HEK293 (cell line): ENCODE data around the gene APOBEC2.

Experiments
- CTCF ChIA-PET: fragments of 350-600 bp; formaldehyde crosslinking; extraction: SDS; loops from one replicate; lab custom pipeline; 2021; ENCODE audit warnings: antibody characterized with exemption; lab: Yijun Ruan, JAX
- POLR2A ChIA-PET: fragments of 300-600 bp; formaldehyde crosslinking; extraction: SDS; loops from one replicate; lab custom pipeline; 2020; ENCODE audit warnings: antibody characterized with exemption, inconsistent platforms; lab: Yijun Ruan, JAX
- H3K27ac ChIP-seq: fragments of 200-500 bp; sonication (Bioruptor generic); 2 replicates; pipeline ENCODE4 v1.5.1; 2014; ENCODE audit warnings: low read depth, low read length, control low read depth, inconsistent platforms; ENCODE audit errors: extremely low read depth
- H3K36me3 ChIP-seq, 2 experiments: fragments of 200-500 bp in 1 of 2; sonication (Bioruptor generic) in 1 of 2; 1 replicate in 1 of 2; 2 replicates in 1 of 2; pipeline ENCODE4 v1.5.1; 2014 to 2017; ENCODE audit warnings: inconsistent platforms in 2 of 2, low read length in 2 of 2; ENCODE audit not compliant: control insufficient read depth in 2 of 2, insufficient read depth in 1 of 2
- H3K4me1 ChIP-seq: fragments of 200-500 bp; sonication (Bioruptor generic); 2 replicates; pipeline ENCODE4 v1.5.1; 2014; ENCODE audit warnings: mild to moderate bottlenecking, low read length, inconsistent platforms; ENCODE audit not compliant: control insufficient read depth, insufficient read depth
- H3K4me3 ChIP-seq: 2 replicates; pipeline ENCODE4 v1.5.1; 2011; ENCODE audit warnings: low read depth, mild to moderate bottlenecking, control low read depth, low read length, moderate library complexity
- H3K9me3 ChIP-seq: fragments of 200-500 bp; sonication (Bioruptor generic); 2 replicates; pipeline ENCODE4 v1.5.1; 2014; ENCODE audit warnings: low read depth, low read length, inconsistent platforms; ENCODE audit not compliant: control insufficient read depth, insufficient read depth
- HOXA7 ChIP-seq: sonication (generic); formaldehyde crosslinking; IDR thresholded peaks from 2 replicates; pipeline ENCODE4 v1.8.1; 2022; ENCODE audit warnings: missing genetic modification reagents, borderline replicate concordance
- OSR2 ChIP-seq: fragments of 450-650 bp; formaldehyde crosslinking; IDR thresholded peaks from 2 replicates; pipeline ENCODE4 v1.5.1; 2016; ENCODE audit warnings: missing biosample characterization, missing genetic modification characterization
- REPIN1 ChIP-seq: fragments of 450-650 bp; formaldehyde crosslinking; IDR thresholded peaks from 2 replicates; pipeline ENCODE4 v1.5.1; 2017; ENCODE audit warnings: missing biosample characterization, missing genetic modification characterization, low read depth
- SETDB1 ChIP-seq: IDR thresholded peaks from one replicate; pipeline ENCODE4 v1.6.1; 2017; ENCODE audit warnings: mild to moderate bottlenecking, low read length, moderate library complexity, mixed read lengths; ENCODE audit not compliant: insufficient read length
- TSHZ1 ChIP-seq: fragments of 450-650 bp; formaldehyde crosslinking; IDR thresholded peaks from 2 replicates; pipeline ENCODE4 v1.5.1; 2016; ENCODE audit warnings: missing biosample characterization, missing genetic modification characterization, borderline replicate concordance
- ZBTB48 ChIP-seq: fragments of 450-650 bp; formaldehyde crosslinking; IDR thresholded peaks from 2 replicates; pipeline ENCODE4 v1.5.1; 2016; ENCODE audit warnings: missing biosample characterization, missing genetic modification characterization
- ZNF155 ChIP-seq: fragments of 450-650 bp; formaldehyde crosslinking; IDR thresholded peaks from 2 replicates; pipeline ENCODE4 v1.5.1; 2016; ENCODE audit warnings: missing biosample characterization, missing genetic modification characterization
- ZNF16 ChIP-seq: fragments of 450-650 bp; formaldehyde crosslinking; IDR thresholded peaks from 2 replicates; pipeline ENCODE4 v1.5.1; 2016; ENCODE audit warnings: low read depth, missing biosample characterization, missing genetic modification characterization
- ZNF239 ChIP-seq: fragments of 450-650 bp; formaldehyde crosslinking; IDR thresholded peaks from 2 replicates; pipeline ENCODE4 v1.5.1; 2016; ENCODE audit warnings: missing biosample characterization, missing genetic modification characterization
- ZNF26 ChIP-seq: fragments of 450-650 bp; formaldehyde crosslinking; IDR thresholded peaks from 2 replicates; pipeline ENCODE4 v1.5.1; 2016; ENCODE audit warnings: missing biosample characterization, missing genetic modification characterization
- ZNF362 ChIP-seq: fragments of 450-650 bp; formaldehyde crosslinking; IDR thresholded peaks from 2 replicates; pipeline ENCODE4 v1.5.1; 2016; ENCODE audit warnings: missing biosample characterization, missing genetic modification characterization
- ZNF391 ChIP-seq: fragments of 450-650 bp; formaldehyde crosslinking; IDR thresholded peaks from 2 replicates; pipeline ENCODE4 v1.5.1; 2016; ENCODE audit warnings: low read depth, missing biosample characterization, missing genetic modification characterization, borderline replicate concordance
- ZNF530 ChIP-seq: fragments of 450-650 bp; formaldehyde crosslinking; IDR thresholded peaks from 2 replicates; pipeline ENCODE4 v1.5.1; 2016; ENCODE audit warnings: low read depth, missing biosample characterization, missing genetic modification characterization
- ZNF626 ChIP-seq: fragments of 450-650 bp; sonication (Bioruptor Pico); formaldehyde crosslinking; IDR thresholded peaks from 2 replicates; pipeline ENCODE4 v1.5.1; 2018; ENCODE audit warnings: missing biosample characterization, missing genetic modification characterization, inconsistent platforms
- TF ChIP-seq, protein P1 (sequence below): fragments of 450-650 bp; formaldehyde crosslinking; conservative IDR thresholded peaks from 2 replicates; pipeline ENCODE4 v1.5.1; 2016; ENCODE audit warnings: low read depth, missing biosample characterization, missing genetic modification characterization

Gene APOBEC2

GRCh38 chr6:41047745-41048732 lies 5.0 kb upstream of the APOBEC2 start:
- ChIA-PET CTCF (interaction anchor here (1.5 to 10.6 kb wide), 3 partner anchors 9 to 23 kb away, joined by 3 to 100 read pairs (median 12); partner anchors contain the start of genes TSPO2 and UNC5CL), POLR2A (no interaction called here)
- TF ChIP-seq ZNF16 (tag by site-specific recombination) (no peak), ZNF530 (tag by site-specific recombination) (no peak), ZNF239 (tag by site-specific recombination) (no peak), HOXA7 (CRISPR knock-in tag) (no peak), ZNF391 (tag by site-specific recombination) (no peak), TSHZ1 (no peak), ZBTB48 (tag by site-specific recombination) (no peak), REPIN1 (tag by site-specific recombination) (no peak), OSR2 (tag by site-specific recombination) (no peak), ZNF626 (tag by site-specific recombination) (no peak), SETDB1 (no peak), ZNF26 (tag by site-specific recombination) (no peak), ZNF155 (tag by site-specific recombination) (no peak), ZNF362 (tag by site-specific recombination) (no peak)
- TF ChIP-seq, protein P1, sequence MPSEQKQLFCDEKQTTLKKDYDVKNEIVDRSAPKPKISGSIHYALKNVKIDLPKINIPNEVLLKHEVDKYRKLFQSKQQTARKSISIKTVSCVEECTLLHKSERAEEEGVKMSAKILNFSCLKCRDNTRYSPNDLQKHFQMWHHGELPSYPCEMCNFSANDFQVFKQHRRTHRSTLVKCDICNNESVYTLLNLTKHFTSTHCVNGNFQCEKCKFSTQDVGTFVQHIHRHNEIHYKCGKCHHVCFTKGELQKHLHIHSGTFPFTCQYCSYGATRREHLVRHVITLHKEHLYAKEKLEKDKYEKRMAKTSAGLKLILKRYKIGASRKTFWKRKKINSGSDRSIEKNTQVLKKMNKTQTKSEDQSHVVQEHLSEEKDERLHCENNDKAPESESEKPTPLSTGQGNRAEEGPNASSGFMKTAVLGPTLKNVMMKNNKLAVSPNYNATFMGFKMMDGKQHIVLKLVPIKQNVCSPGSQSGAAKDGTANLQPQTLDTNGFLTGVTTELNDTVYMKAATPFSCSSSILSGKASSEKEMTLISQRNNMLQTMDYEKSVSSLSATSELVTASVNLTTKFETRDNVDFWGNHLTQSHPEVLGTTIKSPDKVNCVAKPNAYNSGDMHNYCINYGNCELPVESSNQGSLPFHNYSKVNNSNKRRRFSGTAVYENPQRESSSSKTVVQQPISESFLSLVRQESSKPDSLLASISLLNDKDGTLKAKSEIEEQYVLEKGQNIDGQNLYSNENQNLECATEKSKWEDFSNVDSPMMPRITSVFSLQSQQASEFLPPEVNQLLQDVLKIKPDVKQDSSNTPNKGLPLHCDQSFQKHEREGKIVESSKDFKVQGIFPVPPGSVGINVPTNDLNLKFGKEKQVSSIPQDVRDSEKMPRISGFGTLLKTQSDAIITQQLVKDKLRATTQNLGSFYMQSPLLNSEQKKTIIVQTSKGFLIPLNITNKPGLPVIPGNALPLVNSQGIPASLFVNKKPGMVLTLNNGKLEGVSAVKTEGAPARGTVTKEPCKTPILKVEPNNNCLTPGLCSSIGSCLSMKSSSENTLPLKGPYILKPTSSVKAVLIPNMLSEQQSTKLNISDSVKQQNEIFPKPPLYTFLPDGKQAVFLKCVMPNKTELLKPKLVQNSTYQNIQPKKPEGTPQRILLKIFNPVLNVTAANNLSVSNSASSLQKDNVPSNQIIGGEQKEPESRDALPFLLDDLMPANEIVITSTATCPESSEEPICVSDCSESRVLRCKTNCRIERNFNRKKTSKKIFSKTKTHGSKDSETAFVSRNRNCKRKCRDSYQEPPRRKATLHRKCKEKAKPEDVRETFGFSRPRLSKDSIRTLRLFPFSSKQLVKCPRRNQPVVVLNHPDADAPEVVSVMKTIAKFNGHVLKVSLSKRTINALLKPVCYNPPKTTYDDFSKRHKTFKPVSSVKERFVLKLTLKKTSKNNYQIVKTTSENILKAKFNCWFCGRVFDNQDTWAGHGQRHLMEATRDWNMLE (tag by site-specific recombination), result no peak

More at GRCh38 chr6:41047745-41048732, 5.0 kb upstream of the APOBEC2 start:
- no peak overlapping the region for H3K27ac ChIP-seq
- no peaks in the 10 kb centered on the region for H3K4me1 ChIP-seq
- no peaks in the 10 kb centered on the region for H3K9me3 ChIP-seq
- H3K36me3 ChIP-seq, result no peaks in the 10 kb centered on the region
- H3K4me3 ChIP-seq, result no peak overlapping the region
